SK-N-SH (cell line): ENCODE data around the gene INSC. TPM values are rescaled to one million over a fixed set of nuclear protein-coding genes. Genes with fewer than 3 reads are reported as not detected.
A peak's percentile ranks its signal among the peaks of the same experiment; 100 is the strongest.

ENCODE experiments used
- CTCF ChIA-PET: fragments of 300-600, 350-600 bp; formaldehyde crosslinking; extraction: SDS; loops from one replicate; lab custom pipeline; 2021; lab: Yijun Ruan, JAX
- POLR2A ChIA-PET: fragments of 350-600 bp; sonication (Branson Sonifier 250); formaldehyde crosslinking; extraction: SDS; loops from one replicate; lab custom pipeline; 2020; ENCODE audit warnings: antibody characterized with exemption, inconsistent platforms; lab: Yijun Ruan, JAX
- DNase-seq: peaks from one replicate; pipeline ENCODE4 v3.0.0; 2012
- H2AFZ ChIP-seq: fragments of 200-600 bp; sonication (generic); 2 replicates; pipeline ENCODE4 v1.8.1; 2016; ENCODE audit warnings: antibody characterized with exemption, mild to moderate bottlenecking, low read depth
- H3F3A ChIP-seq: fragments of 200-600 bp; sonication (generic); replicated peaks from 2 replicates; pipeline ENCODE3; 2016; ENCODE audit warnings: antibody characterized with exemption, mild to moderate bottlenecking; ENCODE audit not compliant: insufficient read depth
- H3K27ac ChIP-seq, 2 experiments: fragments of 200-500 bp in 1 of 2; fragments of 200-600 bp in 1 of 2; sonication (Bioruptor generic) in 1 of 2; sonication (generic), shearing (Covaris generic) in 1 of 2; 2 replicates each; pipeline versions ENCODE4 v1.5.1 to v1.6.1; 2014 to 2016; ENCODE audit warnings: low read depth in 2 of 2, inconsistent platforms in 1 of 2, low read length in 1 of 2, mild to moderate bottlenecking in 1 of 2, mixed read lengths in 1 of 2
- H3K27me3 ChIP-seq: fragments of 200-600 bp; sonication (generic), shearing (Covaris generic); 2 replicates; pipeline ENCODE4 v1.6.1; 2016; ENCODE audit warnings: mixed run types; ENCODE audit not compliant: insufficient read depth
- H3K36me3 ChIP-seq, 2 experiments: fragments of 200-500 bp in 1 of 2; fragments of 200-600 bp in 1 of 2; sonication (Bioruptor generic) in 1 of 2; sonication (generic) in 1 of 2; replicated peaks in 1 of 2; 2 replicates each; pipeline versions ENCODE3 to v1.5.1; 2014 to 2016; ENCODE audit warnings: low read length in 1 of 2, mild to moderate bottlenecking in 1 of 2; ENCODE audit not compliant: insufficient read depth in 2 of 2, control insufficient read depth in 1 of 2
- H3K4me1 ChIP-seq, 2 experiments: fragments of 200-500 bp in 1 of 2; fragments of 200-600 bp in 1 of 2; sonication (Bioruptor generic) in 1 of 2; sonication (generic), shearing (Covaris generic) in 1 of 2; 2 replicates each; pipeline versions ENCODE4 v1.5.1 to v1.6.1; 2014 to 2016; ENCODE audit warnings: low read depth in 1 of 2, low read length in 1 of 2, mixed run types in 1 of 2; ENCODE audit not compliant: insufficient read depth in 2 of 2, control insufficient read depth in 1 of 2
- H3K4me2 ChIP-seq: fragments of 200-600 bp; sonication (generic), shearing (Covaris generic); 2 replicates; pipeline ENCODE4 v1.6.1; 2017; ENCODE audit warnings: mixed run types
- H3K4me3 ChIP-seq, 2 experiments: fragments of 200-500 bp in 1 of 2; fragments of 200-600 bp in 1 of 2; sonication (Bioruptor generic) in 1 of 2; sonication (generic), shearing (Covaris generic) in 1 of 2; 2 replicates each; pipeline versions ENCODE4 v1.5.1 to v1.8.1; 2014 to 2016; ENCODE audit warnings: low read depth in 2 of 2, inconsistent platforms in 1 of 2, low read length in 1 of 2, mild to moderate bottlenecking in 1 of 2, mixed read lengths in 1 of 2, moderate library complexity in 1 of 2
- H3K79me2 ChIP-seq: fragments of 200-600 bp; sonication (generic); 2 replicates; pipeline ENCODE4 v1.8.1; 2017; ENCODE audit warnings: mild to moderate bottlenecking; ENCODE audit not compliant: insufficient read depth
- H3K9ac ChIP-seq: fragments of 200-600 bp; sonication (generic); 2 replicates; pipeline ENCODE4 v1.6.1; 2017; ENCODE audit warnings: mixed run types
- H3K9me2 ChIP-seq: fragments of 200-600 bp; sonication (generic); 2 replicates; pipeline ENCODE4 v1.6.1; 2017; ENCODE audit warnings: mixed run types
- H3K9me3 ChIP-seq: fragments of 200-600 bp; sonication (generic); 2 replicates; pipeline ENCODE4 v1.6.1; 2017; ENCODE audit warnings: mixed run types, mild to moderate bottlenecking, moderate library complexity
- H4K20me1 ChIP-seq: fragments of 200-600 bp; sonication (generic); 2 replicates; pipeline ENCODE4 v1.6.1; 2017; ENCODE audit warnings: mild to moderate bottlenecking, mixed run types; ENCODE audit not compliant: insufficient read depth
- CHD2 ChIP-seq: fragments of 150-350 bp; IDR thresholded peaks from 2 replicates; pipeline ENCODE4 v1.6.1; 2018; ENCODE audit warnings: low read length; ENCODE audit not compliant: partially characterized antibody
- ELF1 ChIP-seq: IDR thresholded peaks from 2 replicates; pipeline ENCODE4 v1.4.0; 2012
- EP300 ChIP-seq, 2 experiments: IDR thresholded peaks; 2 replicates each; pipeline versions ENCODE4 v1.4.0 to v1.6.1; 2012; ENCODE audit warnings: borderline replicate concordance in 1 of 2, low read depth in 1 of 2, low read length in 1 of 2
- EZH2phosphoT487 ChIP-seq: fragments of 200-600 bp; sonication (generic); IDR thresholded peaks from 2 replicates; pipeline ENCODE4 v1.6.1; 2017; ENCODE audit warnings: low read depth, mixed run types, mild to moderate bottlenecking, antibody characterized with exemption, moderate library complexity, borderline replicate concordance
- FOSL2 ChIP-seq: IDR thresholded peaks from 2 replicates; pipeline ENCODE4 v1.4.0; 2012; ENCODE audit warnings: low read depth, mild to moderate bottlenecking, moderate library complexity, borderline replicate concordance
- FOXM1 ChIP-seq: IDR thresholded peaks from 2 replicates; pipeline ENCODE4 v1.4.0; 2012; ENCODE audit warnings: low read depth, mild to moderate bottlenecking
- GATA2 ChIP-seq: sonication (generic); formaldehyde crosslinking; IDR thresholded peaks from 2 replicates; pipeline ENCODE4 v1.5.0; 2020; ENCODE audit warnings: mild to moderate bottlenecking, missing genetic modification reagents
- JUND ChIP-seq: IDR thresholded peaks from 2 replicates; pipeline ENCODE4 v1.4.0; 2012
- MEF2A ChIP-seq: IDR thresholded peaks from 2 replicates; pipeline ENCODE4 v1.4.0; 2012; ENCODE audit warnings: low read depth, borderline replicate concordance
- NFIC ChIP-seq: IDR thresholded peaks from 2 replicates; pipeline ENCODE4 v1.4.0; 2012; ENCODE audit warnings: borderline replicate concordance
- NRF1 ChIP-seq: IDR thresholded peaks from 2 replicates; pipeline ENCODE4 v1.6.1; 2012; ENCODE audit warnings: low read depth, mild to moderate bottlenecking, low read length
- POLR2AphosphoS5 ChIP-seq: IDR thresholded peaks from 2 replicates; pipeline ENCODE4 v1.6.1; 2012; ENCODE audit warnings: low read depth, low read length
- RAD21 ChIP-seq: IDR thresholded peaks from 2 replicates; pipeline ENCODE4 v1.6.1; 2012; ENCODE audit warnings: mild to moderate bottlenecking, low read length
- RCOR1 ChIP-seq: fragments of 150-350 bp; IDR thresholded peaks from 2 replicates; pipeline ENCODE4 v1.6.1; 2017; ENCODE audit warnings: antibody characterized with exemption, low read length
- RFX5 ChIP-seq: IDR thresholded peaks from 2 replicates; pipeline ENCODE4 v1.6.1; 2012; ENCODE audit warnings: mild to moderate bottlenecking, improper control_type of control experiment, low read length
- SIN3A ChIP-seq: IDR thresholded peaks from 2 replicates; pipeline ENCODE4 v1.6.1; 2012; ENCODE audit warnings: low read depth, mild to moderate bottlenecking, low read length, moderate library complexity, borderline replicate concordance
- SMC3 ChIP-seq: IDR thresholded peaks from 2 replicates; pipeline ENCODE4 v1.6.1; 2012; ENCODE audit warnings: low read depth, low read length, improper control_type of control experiment
- YY1 ChIP-seq: IDR thresholded peaks from 2 replicates; pipeline ENCODE4 v1.4.0; 2012; ENCODE audit warnings: low read depth, mild to moderate bottlenecking
- WGBS: methylation state at CpG from one replicate; pipeline ENCODE4 v1.1.6; 2017; ENCODE audit warnings: low lambda C conversion rate; 5-methylcytosine and 5-hydroxymethylcytosine counted together
- polyA plus RNA-seq, 3 experiments: library from polyadenylated mRNA; depleted of rRNA; stranded (reverse); fragments of >200 nt; gene quantifications; 2 replicates each; pipeline ENCODE4 v1.2.3, GENCODE V29; 2012
- TF ChIP-seq, protein P1 (sequence below): IDR thresholded peaks from 2 replicates; pipeline ENCODE4 v1.4.0; 2012; ENCODE audit warnings: low read depth
- TF ChIP-seq, protein P2 (sequence below): fragments of 150-350 bp; IDR thresholded peaks from 2 replicates; pipeline ENCODE4 v1.6.1; 2017; ENCODE audit warnings: antibody characterized with exemption, low read length, low read depth, borderline replicate concordance

Gene INSC
- polyA plus RNA-seq, 1 of the 3 experiments (the other 2 are of a cell fraction), result not detected

DNA sequence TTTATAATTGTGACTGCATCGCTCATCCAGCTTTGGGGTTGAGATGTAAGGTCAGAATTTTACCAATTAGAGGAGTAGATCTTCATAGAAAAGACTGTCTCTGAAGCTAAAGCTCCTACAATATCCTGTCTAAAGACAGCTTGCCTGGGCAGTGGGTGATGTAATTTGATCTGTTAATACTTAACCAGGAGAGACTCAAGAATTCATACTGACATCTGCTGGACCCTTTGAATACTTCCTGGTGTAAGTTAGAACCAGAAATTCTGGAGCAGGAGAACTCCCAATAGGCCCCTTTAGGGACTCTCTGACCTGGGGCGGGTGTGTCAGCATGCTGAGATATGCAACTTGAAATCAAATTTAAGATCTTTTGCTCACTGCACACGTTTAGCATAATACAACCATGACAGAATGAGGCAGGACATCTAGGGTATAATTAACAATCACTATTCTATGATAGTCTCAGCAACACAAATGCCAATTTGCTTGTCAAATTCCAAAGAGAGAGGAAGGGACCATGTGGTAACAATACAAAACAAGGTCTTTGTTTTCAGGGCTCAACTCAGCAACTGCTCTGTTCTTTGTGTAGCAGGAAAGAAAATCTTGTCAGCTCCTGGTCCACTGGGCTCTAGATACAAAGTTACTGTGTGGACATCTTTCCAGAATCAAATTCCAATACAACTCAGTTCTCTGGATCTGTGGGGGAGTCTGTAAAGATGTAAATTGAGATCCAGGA, 143.9 kb downstream of the INSC start:
- H3K9ac ChIP-seq, result no peak overlapping the region
- no peaks in the 10 kb centered on the region for H3K27me3 ChIP-seq
- WGBS, result 24% methylated on average over 3 of the region's 3 CpGs
- ChIA-PET CTCF (interaction anchor here (0.8 to 1.1 kb wide), 4 partner anchors 10 to 153 kb away, joined by 3 read pairs; no protein-coding TSS in a partner anchor), POLR2A (no interaction called here)
- H3K9me2 ChIP-seq, result no peaks in the 10 kb centered on the region
- no peak overlapping the region for H3K4me2 ChIP-seq
- no peak overlapping the region for H2AFZ ChIP-seq
- H3K4me1 ChIP-seq, result no peaks in the 10 kb centered on the region; a peak in 1 of 4 replicates
- no peaks in the 10 kb centered on the region for H3F3A ChIP-seq
- DNase-seq, result no peak
- H3K9me3 ChIP-seq, result no peaks in the 10 kb centered on the region
- TF ChIP-seq ELF1, result no peak
- TF ChIP-seq SIN3A, result no peak
- TF ChIP-seq RAD21, result peak; percentile 23; the same call in 1 of the 2 replicates
- H4K20me1 ChIP-seq, result no peaks in the 10 kb centered on the region
- H3K27ac ChIP-seq, result no peak overlapping the region
- H3K79me2 ChIP-seq, result no peaks in the 10 kb centered on the region
- H3K36me3 ChIP-seq, result no peaks in the 10 kb centered on the region
- H3K4me3 ChIP-seq, result no peak overlapping the region

DNA sequence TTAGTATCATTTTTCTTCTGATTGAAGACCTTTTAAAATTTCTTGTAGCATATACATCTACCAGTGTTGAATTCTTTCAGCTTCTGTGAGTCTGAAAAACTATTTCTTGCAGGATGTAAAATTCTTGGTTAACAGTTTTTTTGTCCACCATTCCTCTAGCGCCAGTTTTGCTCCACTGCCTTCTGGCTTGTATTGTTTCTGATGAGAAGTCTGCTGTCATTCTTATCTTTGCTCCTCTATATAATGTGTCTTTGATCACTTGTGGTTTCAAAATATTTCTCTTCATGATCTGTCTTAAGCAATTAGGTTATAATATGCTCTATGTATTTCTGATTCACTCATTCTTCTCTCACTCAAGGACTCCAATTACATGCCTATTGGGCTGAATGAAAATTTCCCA, 152.3 kb downstream of the INSC start:
- 61% methylated on average over 1 of the region's 1 CpG for WGBS
- H4K20me1 ChIP-seq, result no peaks in the 10 kb centered on the region
- no peaks in the 10 kb centered on the region for H3K36me3 ChIP-seq
- no peak overlapping the region for H3K4me3 ChIP-seq
- no peak overlapping the region for H3K9ac ChIP-seq
- no peaks in the 10 kb centered on the region for H3F3A ChIP-seq
- TF ChIP-seq JUND (no peak), MEF2A (no peak), NFIC (no peak), SMC3 (no peak), RCOR1 (no peak), FOXM1 (no peak), YY1 (no peak), RFX5 (no peak), POLR2AphosphoS5 (no peak), GATA2 (CRISPR knock-in tag) (no peak), CHD2 (no peak), NRF1 (no peak), EZH2phosphoT487 (no peak), SIN3A (no peak), EP300 (IDR thresholded peaks at IDR 0.05; ENCODE audit: borderline replicate concordance in 1 of 2, low read depth in 1 of 2, low read length in 1 of 2) (no peak), FOSL2 (no peak)
- TF ChIP-seq, protein P1, sequence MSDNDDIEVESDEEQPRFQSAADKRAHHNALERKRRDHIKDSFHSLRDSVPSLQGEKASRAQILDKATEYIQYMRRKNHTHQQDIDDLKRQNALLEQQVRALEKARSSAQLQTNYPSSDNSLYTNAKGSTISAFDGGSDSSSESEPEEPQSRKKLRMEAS, result no peak
- TF ChIP-seq, protein P2, sequence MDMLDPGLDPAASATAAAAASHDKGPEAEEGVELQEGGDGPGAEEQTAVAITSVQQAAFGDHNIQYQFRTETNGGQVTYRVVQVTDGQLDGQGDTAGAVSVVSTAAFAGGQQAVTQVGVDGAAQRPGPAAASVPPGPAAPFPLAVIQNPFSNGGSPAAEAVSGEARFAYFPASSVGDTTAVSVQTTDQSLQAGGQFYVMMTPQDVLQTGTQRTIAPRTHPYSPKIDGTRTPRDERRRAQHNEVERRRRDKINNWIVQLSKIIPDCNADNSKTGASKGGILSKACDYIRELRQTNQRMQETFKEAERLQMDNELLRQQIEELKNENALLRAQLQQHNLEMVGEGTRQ, result no peak
- no peak overlapping the region for H2AFZ ChIP-seq
- no peaks in the 10 kb centered on the region for H3K9me2 ChIP-seq
- H3K27ac ChIP-seq, result no peak overlapping the region
- H3K9me3 ChIP-seq, result no peaks in the 10 kb centered on the region
- no peak for DNase-seq
- H3K79me2 ChIP-seq, result no peaks in the 10 kb centered on the region
- ChIA-PET POLR2A (no interaction called here), CTCF (interaction anchor here (1.1 to 1.5 kb wide), 2 partner anchors 10 to 166 kb away, joined by 4 read pairs; no protein-coding TSS in a partner anchor)
- no peak overlapping the region for H3K4me2 ChIP-seq
- H3K27me3 ChIP-seq, result no peaks in the 10 kb centered on the region
- no peaks in the 10 kb centered on the region for H3K4me1 ChIP-seq
